Bronchial epithelial cell (primary cell): ENCODE results near the gene PAX5. TPM values are rescaled to one million over a fixed set of nuclear protein-coding genes. Genes with fewer than 3 reads are reported as not detected.
"Not testable (repeated sequence)": the region's sequence is repeated elsewhere in the genome, so short reads cannot be mapped to it uniquely, and the experiment has no call there.

Experiments
- DNase-seq: peaks from one replicate; pipeline ENCODE4 v3.0.0-alpha.2; 2010; ENCODE audit warnings: low read depth
- FAIRE-seq: peaks from 2 replicates; lab custom pipeline; 2011; peaks lifted over from hg19 to GRCh38; lab: Jason Lieb, UNC
- H3K27me3 ChIP-seq: 2 replicates; pipeline ENCODE4 v1.5.1; 2011; ENCODE audit warnings: low read length; ENCODE audit not compliant: control insufficient read depth, insufficient read depth
- H3K36me3 ChIP-seq: 2 replicates; pipeline ENCODE4 v1.5.1; 2011; ENCODE audit warnings: low read length; ENCODE audit not compliant: control insufficient read depth, insufficient read depth
- H3K4me3 ChIP-seq: 2 replicates; pipeline ENCODE4 v1.5.1; 2011; ENCODE audit warnings: mild to moderate bottlenecking, low read depth, low read length, control low read depth
- total RNA-seq: library from RNA; depleted of rRNA; stranded (reverse); fragments of >200 nt; gene quantifications from 2 replicates; pipeline ENCODE4 v1.2.1, GENCODE V29; 2014
- TF ChIP-seq, protein P1 (sequence below): IDR thresholded peaks from 2 replicates; pipeline ENCODE4 v1.5.1; 2011; ENCODE audit warnings: mild to moderate bottlenecking, moderate library complexity, low read length, control low read depth, inconsistent platforms; ENCODE audit not compliant: insufficient read depth, severe bottlenecking

PAX5 gene
- not detected in 2 replicates for total RNA-seq

DNA sequence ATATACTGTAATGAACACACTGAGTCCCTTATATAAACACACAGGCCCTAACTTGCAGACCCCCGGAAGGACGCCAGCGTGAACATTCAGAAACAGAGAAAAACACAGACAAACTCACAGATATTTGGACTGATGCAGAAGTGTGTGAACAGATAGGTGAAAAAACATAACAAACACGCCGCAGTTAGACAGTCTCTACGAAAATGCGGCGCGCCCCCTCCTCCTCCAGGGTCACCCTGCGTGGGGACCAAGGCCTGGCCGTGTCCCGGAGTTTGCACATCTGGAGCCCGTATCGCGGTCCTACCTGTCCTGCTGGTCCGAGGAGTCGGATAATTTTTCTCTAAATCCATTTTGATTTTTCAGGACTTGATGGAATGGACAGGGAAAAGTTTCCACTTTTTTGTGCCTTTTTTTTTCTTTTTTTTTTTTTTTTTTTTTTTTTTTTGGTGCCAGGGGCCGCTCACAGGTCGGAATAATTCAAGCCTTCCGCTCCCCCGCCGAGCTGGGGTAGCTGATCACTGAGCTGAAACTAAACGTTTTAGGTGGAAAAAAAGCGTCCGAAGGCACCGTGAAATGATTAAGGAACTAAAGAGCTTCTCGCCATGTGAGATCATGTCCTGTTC, at the start of gene PAX5:
PAX5 (minus strand) TSS at position 587 of the 623 bp plus-strand sequence; CDS start at position 350, 237 bp downstream.
- FAIRE-seq (no peak), DNase-seq (no peak)
- H3K27me3 ChIP-seq = peaks cover 93% of the 10 kb centered on the region
- TF ChIP-seq, protein P1, sequence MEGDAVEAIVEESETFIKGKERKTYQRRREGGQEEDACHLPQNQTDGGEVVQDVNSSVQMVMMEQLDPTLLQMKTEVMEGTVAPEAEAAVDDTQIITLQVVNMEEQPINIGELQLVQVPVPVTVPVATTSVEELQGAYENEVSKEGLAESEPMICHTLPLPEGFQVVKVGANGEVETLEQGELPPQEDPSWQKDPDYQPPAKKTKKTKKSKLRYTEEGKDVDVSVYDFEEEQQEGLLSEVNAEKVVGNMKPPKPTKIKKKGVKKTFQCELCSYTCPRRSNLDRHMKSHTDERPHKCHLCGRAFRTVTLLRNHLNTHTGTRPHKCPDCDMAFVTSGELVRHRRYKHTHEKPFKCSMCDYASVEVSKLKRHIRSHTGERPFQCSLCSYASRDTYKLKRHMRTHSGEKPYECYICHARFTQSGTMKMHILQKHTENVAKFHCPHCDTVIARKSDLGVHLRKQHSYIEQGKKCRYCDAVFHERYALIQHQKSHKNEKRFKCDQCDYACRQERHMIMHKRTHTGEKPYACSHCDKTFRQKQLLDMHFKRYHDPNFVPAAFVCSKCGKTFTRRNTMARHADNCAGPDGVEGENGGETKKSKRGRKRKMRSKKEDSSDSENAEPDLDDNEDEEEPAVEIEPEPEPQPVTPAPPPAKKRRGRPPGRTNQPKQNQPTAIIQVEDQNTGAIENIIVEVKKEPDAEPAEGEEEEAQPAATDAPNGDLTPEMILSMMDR = no peak
- H3K4me3 ChIP-seq = no peak within 1 kb of the TSS
- no peaks in the 10 kb centered on the region for H3K36me3 ChIP-seq

DNA sequence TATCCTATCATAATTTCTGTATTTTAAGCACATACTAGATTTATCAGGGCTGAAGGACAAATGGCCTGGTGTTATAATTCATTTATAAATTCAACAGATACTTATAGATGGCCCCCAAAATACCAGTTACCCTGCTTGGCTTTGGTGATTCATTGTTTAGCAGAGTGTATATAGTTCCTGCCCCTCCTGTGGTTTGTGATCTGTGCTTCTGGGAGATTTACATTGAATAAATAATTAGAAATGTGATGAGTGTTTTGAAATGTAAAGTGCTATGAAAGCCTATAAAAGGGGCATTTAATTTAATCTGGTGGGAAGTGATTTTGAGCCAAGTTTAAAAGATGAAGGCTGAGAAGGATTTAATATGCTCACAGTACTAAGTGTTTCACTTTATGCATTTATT, 49.6 kb upstream of the PAX5 start:
- H3K4me3 ChIP-seq = no peak overlapping the region
- FAIRE-seq (no peak), DNase-seq (no peak)
- no peaks in the 10 kb centered on the region for H3K27me3 ChIP-seq
- peaks cover 4% of the 10 kb centered on the region for H3K36me3 ChIP-seq
- TF ChIP-seq, protein P1 = no peak

DNA sequence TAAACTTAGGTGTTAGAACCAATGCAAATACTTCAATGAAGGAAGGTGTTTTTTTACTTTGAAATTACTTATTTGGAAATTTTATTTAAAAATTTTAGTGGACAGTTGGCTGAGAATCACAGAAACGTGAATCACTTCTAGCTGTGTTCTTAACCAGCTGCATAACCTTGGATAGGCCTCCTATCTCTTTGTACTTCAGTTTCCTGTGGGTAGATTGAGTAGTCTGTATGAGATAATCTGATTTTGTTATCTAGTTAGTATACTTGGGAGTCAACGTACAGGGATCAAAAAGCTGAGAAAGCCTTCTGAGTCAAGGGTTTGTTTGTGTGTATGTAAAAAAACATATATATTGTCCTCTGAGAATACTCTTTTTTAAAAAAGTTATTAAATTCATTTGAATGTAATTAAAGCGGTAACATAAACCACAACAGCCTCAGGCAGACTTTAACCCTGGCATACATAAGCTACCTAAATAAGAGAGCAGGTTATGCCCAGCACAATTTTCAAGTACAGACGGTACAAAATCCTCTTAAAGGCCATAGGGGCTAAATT, 48.2 kb upstream of the PAX5 start:
- FAIRE-seq (no peak), DNase-seq (no peak)
- Histone ChIP-seq H3K27me3 (no peaks in the 10 kb centered on the region), H3K36me3 (peaks cover 4% of the 10 kb centered on the region), H3K4me3 (no peak overlapping the region)
- TF ChIP-seq, protein P1 = no peak

DNA sequence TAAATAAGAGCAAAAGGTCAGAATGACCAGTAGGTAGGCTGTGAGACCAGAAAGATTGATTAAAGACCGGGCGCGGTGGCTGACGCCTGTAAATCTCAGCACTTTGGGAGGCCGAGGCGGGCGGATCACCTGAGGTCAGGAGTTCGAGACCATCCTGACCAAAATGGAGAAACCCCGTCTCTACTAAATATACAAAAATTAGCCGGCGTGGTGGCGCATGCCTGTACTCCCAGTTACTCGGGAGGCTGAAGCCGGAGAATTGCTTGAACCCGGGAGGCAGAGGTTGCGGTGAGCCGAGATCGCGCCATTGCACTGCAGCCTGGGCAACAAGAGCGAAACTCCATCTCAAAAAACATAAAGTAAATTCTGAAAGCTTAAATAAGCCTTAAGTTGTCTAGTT, 47.4 kb upstream of the PAX5 start:
- not testable (repeated sequence) for H3K27me3 ChIP-seq, H3K4me3 ChIP-seq, DNase-seq, H3K36me3 ChIP-seq, FAIRE-seq

DNA sequence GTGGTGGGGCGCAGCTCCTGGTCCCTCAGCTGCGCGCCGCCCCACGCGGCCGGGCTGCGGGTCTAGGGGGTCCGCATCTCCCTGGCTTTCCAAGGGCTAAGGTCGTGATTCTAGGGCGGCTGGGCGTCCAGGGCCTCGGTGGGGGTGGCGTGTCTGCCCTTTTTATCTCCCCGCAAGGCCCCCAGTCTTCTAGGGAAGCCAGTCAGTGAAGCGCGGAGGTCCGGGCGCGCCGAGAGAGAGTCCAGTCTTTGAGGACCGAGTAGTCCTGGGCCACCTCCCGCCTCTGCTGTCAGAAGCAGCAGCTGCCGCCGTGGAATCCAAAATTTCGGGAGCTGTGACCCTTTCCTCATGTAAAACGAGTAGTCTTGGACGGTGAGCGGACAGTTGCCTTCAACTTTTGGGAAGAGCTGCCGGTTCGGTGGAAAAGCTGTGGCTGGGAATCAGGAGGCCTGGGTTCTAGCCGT, 46.1 kb upstream of the PAX5 start:
- peak overlapping the region; percentile 100 for H3K4me3 ChIP-seq
- FAIRE-seq, H3K36me3 ChIP-seq, DNase-seq, H3K27me3 ChIP-seq: not testable (repeated sequence)

DNA sequence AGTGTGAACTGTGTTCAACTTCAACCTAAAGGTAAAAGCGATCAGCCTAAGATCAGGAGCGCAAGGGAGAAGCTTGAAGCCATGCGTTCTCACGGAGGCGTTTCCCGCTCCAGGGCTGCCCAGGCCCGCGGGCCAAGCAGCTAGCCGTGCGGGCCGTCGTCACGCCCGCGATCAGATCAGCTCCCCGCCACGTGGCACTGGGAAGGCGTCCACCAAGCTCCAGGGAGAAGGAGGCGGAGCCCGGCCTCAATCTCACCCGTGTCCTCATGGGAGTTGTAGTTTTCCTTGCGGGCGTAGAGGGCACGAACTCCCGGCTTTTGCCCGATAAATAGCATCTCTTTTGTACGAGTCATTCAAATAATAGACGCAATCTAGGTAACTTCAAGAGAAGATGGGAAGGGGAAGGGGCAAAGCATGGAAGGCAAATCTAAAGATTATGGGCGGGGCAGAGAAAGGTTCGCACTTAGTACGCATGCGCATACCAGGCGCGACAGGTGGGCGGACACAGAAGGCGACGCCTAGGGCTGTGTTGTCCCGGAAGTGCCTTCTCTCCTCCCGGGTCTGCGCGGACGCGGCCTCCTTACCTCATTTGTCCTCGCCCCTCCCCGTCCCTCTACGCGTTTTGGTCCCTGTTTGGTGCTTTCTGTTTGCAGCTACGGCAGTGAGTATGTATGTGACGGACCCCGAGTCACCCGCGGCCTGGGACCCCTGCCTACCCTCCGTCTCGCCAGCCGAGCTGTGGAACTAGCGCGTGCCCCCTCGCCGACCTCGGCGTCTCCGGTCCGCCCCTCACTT, 45.5 kb upstream of the PAX5 start:
- H3K27me3 ChIP-seq = no peaks in the 10 kb centered on the region
- FAIRE-seq (peak; percentile 50), DNase-seq (peak; percentile 86)
- H3K4me3 ChIP-seq = peak overlapping the region; percentile 100
- TF ChIP-seq, protein P1 = no peak
- no peaks in the 10 kb centered on the region for H3K36me3 ChIP-seq

DNA sequence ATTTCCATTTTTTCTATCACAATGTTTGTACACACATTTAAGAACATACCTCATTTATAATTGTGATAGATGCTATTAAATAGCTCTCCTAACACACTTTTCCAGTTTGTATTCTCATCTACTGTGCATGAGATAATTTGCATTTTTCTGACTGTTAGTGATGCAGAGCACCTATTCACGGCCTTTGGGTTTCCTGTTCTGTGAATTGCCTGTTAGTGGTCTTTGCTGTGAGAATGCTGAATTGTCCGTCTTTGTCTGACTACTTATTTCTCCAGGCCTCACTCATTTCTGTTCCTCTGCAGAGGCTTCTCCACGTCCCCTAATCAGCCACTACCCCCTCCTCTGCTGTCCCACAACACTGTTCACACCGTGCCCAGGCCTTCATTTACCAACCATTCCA, 40.7 kb upstream of the PAX5 start:
- H3K4me3 ChIP-seq, H3K36me3 ChIP-seq, DNase-seq, H3K27me3 ChIP-seq: not testable (repeated sequence)
- peak; percentile 28 for FAIRE-seq
